K562 (cell line): ENCODE results near the gene ATAD2B. TPM values are rescaled to one million over a fixed set of nuclear protein-coding genes. Genes with fewer than 3 reads are reported as not detected.

Experiments used
- ATAC-seq: fragments of 200-7000 bp; cut with Tn5 transposase; 3 replicates; pipeline ENCODE4 v1.9.1; 2020; ENCODE audit warnings: moderate library complexity
- BruUV-seq: library from RNA; stranded (reverse); fragments of 400-500 nt; replicated peaks from 2 replicates; lab custom pipeline; 2021; lab: Mats Ljungman, UMichigan
- CTCF ChIA-PET: fragments of 300-600 bp; formaldehyde crosslinking; extraction: SDS; loops from one replicate; lab custom pipeline; 2021; ENCODE audit warnings: low intra/inter-chr PET ratio; lab: Yijun Ruan, JAX
- POLR2A ChIA-PET: fragments of 300-600, 350-650 bp; sonication (Branson Sonifier 250); formaldehyde crosslinking; extraction: SDS; loops from one replicate; lab custom pipeline; 2021; ENCODE audit warnings: antibody characterized with exemption, inconsistent platforms; lab: Yijun Ruan, JAX
- DNase-seq, 4 experiments: peaks; one replicate each; pipeline versions ENCODE4 v3.0.0 to v3.0.0-alpha.2; 2011 to 2018; ENCODE audit warnings: low spot score in 3 of 4, mixed read lengths in 3 of 4; ENCODE audit errors: extremely low read depth in 1 of 4
- FAIRE-seq: peaks from 2 replicates; lab custom pipeline; 2011; peaks lifted over from hg19 to GRCh38; lab: Jason Lieb, UNC
- H2AFZ ChIP-seq: 2 replicates; pipeline ENCODE4 v1.6.0; 2011; ENCODE audit warnings: low read depth, low read length, control low read depth, inconsistent platforms
- H3K27ac ChIP-seq: fragments of 200-600 bp; 3 replicates; pipeline ENCODE4 v1.8.0; 2011; ENCODE audit warnings: low read depth, mild to moderate bottlenecking, control low read depth, inconsistent platforms, low read length, moderate library complexity, mixed read lengths; ENCODE audit errors: extremely low read depth
- H3K27me3 ChIP-seq, 2 experiments: fragments of 300-600 bp in 1 of 2; 2 replicates in 1 of 2; 3 replicates in 1 of 2; pipeline versions ENCODE4 v1.6.0 to v1.8.0; 2011; ENCODE audit warnings: inconsistent platforms in 2 of 2, low read length in 2 of 2, mild to moderate bottlenecking in 1 of 2, mixed read lengths in 1 of 2, moderate library complexity in 1 of 2; ENCODE audit not compliant: control insufficient read depth in 2 of 2, insufficient read depth in 2 of 2
- H3K36me3 ChIP-seq: fragments of 300-600 bp; 3 replicates; pipeline ENCODE4 v1.8.0; 2011; ENCODE audit warnings: mild to moderate bottlenecking, low read length, inconsistent platforms; ENCODE audit not compliant: control insufficient read depth, insufficient read depth
- H3K4me1 ChIP-seq, 2 experiments: fragments of 200-600 bp in 1 of 2; replicated peaks in 1 of 2; 2 replicates in 1 of 2; 3 replicates in 1 of 2; pipeline versions ENCODE4 v1.5.1 to v1.8.0; 2011; ENCODE audit warnings: inconsistent platforms in 2 of 2, low read length in 2 of 2, mild to moderate bottlenecking in 1 of 2, mixed read lengths in 1 of 2, moderate library complexity in 1 of 2; ENCODE audit not compliant: control insufficient read depth in 2 of 2, insufficient read depth in 2 of 2
- H3K4me2 ChIP-seq: 2 replicates; pipeline ENCODE4 v1.6.1; 2011; ENCODE audit warnings: low read length, control low read depth, inconsistent platforms, mixed read lengths; ENCODE audit not compliant: insufficient read depth
- H3K4me3 ChIP-seq: fragments of 200-600 bp; sonication (generic), shearing (Covaris generic); 2 replicates; pipeline ENCODE4 v1.5.1; 2016; ENCODE audit warnings: control low read depth, inconsistent platforms
- H3K79me2 ChIP-seq: fragments of 200-600 bp; 3 replicates; pipeline ENCODE4 v1.8.0; 2011; ENCODE audit warnings: low read length, inconsistent platforms; ENCODE audit not compliant: control insufficient read depth, insufficient read depth
- H3K9ac ChIP-seq, 2 experiments: 2 replicates each; pipeline versions ENCODE4 v1.6.0 to v1.6.1; 2011; ENCODE audit warnings: low read depth in 2 of 2, low read length in 2 of 2, control low read depth in 1 of 2, inconsistent platforms in 1 of 2, mild to moderate bottlenecking in 1 of 2, mixed read lengths in 1 of 2; ENCODE audit not compliant: insufficient read depth in 1 of 2
- H3K9me1 ChIP-seq: one replicate; pipeline ENCODE4 v1.6.0; 2011; ENCODE audit warnings: inconsistent platforms, mild to moderate bottlenecking, low read length, moderate library complexity; ENCODE audit not compliant: control insufficient read depth, insufficient read depth
- H3K9me3 ChIP-seq: replicated peaks from 2 replicates; pipeline ENCODE4 v1.5.1; 2011; ENCODE audit warnings: low read depth, low read length, inconsistent platforms; ENCODE audit not compliant: control insufficient read depth, insufficient read depth
- H4K20me1 ChIP-seq: replicated peaks from 2 replicates; pipeline ENCODE4 v1.6.1; 2011; ENCODE audit warnings: low read length, inconsistent platforms, mixed read lengths; ENCODE audit not compliant: control insufficient read depth, insufficient read depth
- ATF7 ChIP-seq: fragments of 450-650 bp; IDR thresholded peaks from 2 replicates; pipeline ENCODE4 v1.7.1; 2014; ENCODE audit warnings: mild to moderate bottlenecking, moderate library complexity
- MAZ ChIP-seq, 2 experiments: fragments of 450-650 bp in 1 of 2; sonication (generic) in 1 of 2; formaldehyde crosslinking; IDR thresholded peaks in 1 of 2; conservative IDR thresholded peaks in 1 of 2; 2 replicates each; pipeline versions ENCODE4 v1.4.0 to v1.5.0; 2020; ENCODE audit warnings: mild to moderate bottlenecking in 1 of 2, missing genetic modification reagents in 1 of 2
- MCM2 ChIP-seq: fragments of 450-650 bp; IDR thresholded peaks from 2 replicates; pipeline ENCODE4 v1.6.1; 2017; ENCODE audit warnings: low read depth, mild to moderate bottlenecking
- MECOM ChIP-seq: fragments of 250-450 bp; sonication (Bioruptor Pico); IDR thresholded peaks from 2 replicates; pipeline ENCODE4 v1.8.0; 2022; ENCODE audit warnings: inconsistent platforms
- MEIS2 ChIP-seq: fragments of 450-650 bp; IDR thresholded peaks from 2 replicates; pipeline ENCODE4 v1.6.1; 2014; ENCODE audit warnings: mild to moderate bottlenecking; ENCODE audit not compliant: partially characterized antibody
- MYBL2 ChIP-seq, 2 experiments: fragments of 450-650 bp in 1 of 2; sonication (generic) in 1 of 2; formaldehyde crosslinking in 1 of 2; IDR thresholded peaks; 2 replicates each; pipeline versions ENCODE4 v1.6.1 to v1.8.1; 2017 to 2022; ENCODE audit warnings: borderline replicate concordance in 1 of 2, inconsistent platforms in 1 of 2, low read depth in 1 of 2, mild to moderate bottlenecking in 1 of 2, missing genetic modification reagents in 1 of 2, moderate library complexity in 1 of 2
- WGBS: fragments of 100-300 bp; shearing (Covaris generic); methylation state at CpG from one replicate; pipeline ENCODE4 v1.1.6; 2016; ENCODE audit warnings: low coverage, mixed read lengths; ENCODE audit not compliant: insufficient coverage; ENCODE audit errors: missing lambda C conversion rate; 5-methylcytosine and 5-hydroxymethylcytosine counted together
- in situ Hi-C: fragments of 300-500 bp; cut with MboI; formaldehyde crosslinking; loops from 4 replicates; pipeline ENCODE4 v1.15.0; 2018; ENCODE audit warnings: inconsistent platforms, mixed read lengths
- intact Hi-C: fragments of 100-400 bp; cut with micrococcal nuclease; formaldehyde crosslinking; loops from 2 replicates; pipeline ENCODE4 v1.14.2; 2022
- polyA plus RNA-seq, 8 experiments: library from polyadenylated mRNA; depleted of rRNA in 4 of 8; stranded (reverse) in 5 of 8; unstranded in 3 of 8; fragments of >200 nt; fragmentation: Nextera tagmentation in 2 of 8; fragmentation: Illumina TruSeq in 1 of 8; extraction: Ambion mirVana in 2 of 8; extraction: Trizol in 1 of 8; gene quantifications; 2 replicates each; pipeline versions ENCODE4 v1.2.1 to v1.2.3, GENCODE V29; 2011 to 2014; ENCODE audit warnings: inconsistent platforms in 1 of 8, missing spikeins in 1 of 8
- total RNA-seq, 7 experiments: library from RNA; depleted of rRNA in 6 of 7; stranded (reverse); fragments of >200 nt in 6 of 7; fragmentation: Illumina TruSeq in 2 of 7; extraction: Trizol in 2 of 7; gene quantifications; 2 replicates each; pipeline versions ENCODE4 v1.2.1 to v1.2.3, GENCODE V29; 2011 to 2021; ENCODE audit warnings: low replicate concordance in 1 of 7
- TF ChIP-seq, protein P1 (sequence below): sonication (generic); formaldehyde crosslinking; IDR thresholded peaks from 2 replicates; pipeline ENCODE4 v1.8.0; 2022; ENCODE audit warnings: mild to moderate bottlenecking, missing genetic modification reagents

Gene ATAD2B
- total and polyA plus RNA-seq, 9 of the 15 experiments (the other 6 are each of a cell fraction or from before 2014, with no cell fraction given), result 3.2 to 21.6 (median 11.4) TPM

DNA sequence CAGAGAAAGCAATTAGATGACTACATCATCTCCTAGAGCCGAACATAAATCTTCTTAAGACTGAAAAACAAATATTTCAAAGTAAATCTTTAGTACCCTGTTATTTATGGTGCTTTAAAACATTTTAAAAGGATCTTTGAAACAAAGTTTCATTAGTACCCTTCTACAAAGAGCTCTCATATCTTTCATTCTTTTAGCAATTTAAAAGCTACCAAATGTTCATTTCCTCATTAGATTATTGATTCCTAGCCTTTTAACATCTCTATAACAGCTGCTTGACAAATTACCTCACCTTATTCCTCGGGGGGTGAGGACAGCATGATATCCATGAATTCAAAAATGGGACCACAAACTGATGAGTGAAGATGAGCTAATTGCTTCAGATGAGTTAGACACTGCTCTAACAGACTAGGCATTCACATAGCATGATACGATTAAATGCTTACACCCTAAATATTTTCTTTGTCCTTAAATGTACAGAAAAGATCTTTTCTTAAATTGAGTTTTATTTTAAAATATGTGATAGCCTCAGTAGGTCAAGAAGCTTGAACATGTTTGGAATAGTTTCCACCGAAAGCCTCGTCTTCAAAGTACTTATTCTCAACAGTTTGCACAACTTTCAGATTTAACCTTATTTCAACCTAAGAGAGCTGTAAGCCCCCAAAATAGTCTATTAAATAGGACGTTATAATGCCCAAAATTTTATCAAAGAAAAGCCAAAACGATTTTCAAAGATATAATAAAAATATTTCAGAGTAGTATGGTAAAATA, 2.1 kb downstream of the ATAD2B start:
- no peaks in the 10 kb centered on the region for H3K27me3 ChIP-seq
- peaks cover 4% of the 10 kb centered on the region; the same call in 1 of the 3 replicates for H3K36me3 ChIP-seq
- peak overlapping the region; percentile 86 for H3K4me3 ChIP-seq
- intact Hi-C loops, result loop anchor here (5.0 kb wide), 1 partner anchor 97 kb away; no protein-coding TSS in a partner anchor
- TF ChIP-seq MAZ (CRISPR knock-in tag; conservative IDR thresholded peaks at IDR 0.05 in 1 of 2, IDR thresholded peaks at IDR 0.05 in 1 of 2) (0 out of 4 replicates have a peak, but pooled peaks of 1 of the 2 experiments have one; percentile 11), ATF7 (0 out of 2 replicates have a peak, but pooled peaks have one; percentile 22), MEIS2 (peak; percentile 25), MCM2 (no peak), MYBL2 (IDR thresholded peaks at IDR 0.05; ENCODE audit: low read depth) (peak; percentile 56; the same call in 1 of the 2 replicates), MYBL2 (CRISPR knock-in tag; IDR thresholded peaks at IDR 0.05; ENCODE audit: borderline replicate concordance) (no peak), MECOM (0 out of 2 replicates have a peak, but pooled peaks have one; percentile 49)
- TF ChIP-seq, protein P1, sequence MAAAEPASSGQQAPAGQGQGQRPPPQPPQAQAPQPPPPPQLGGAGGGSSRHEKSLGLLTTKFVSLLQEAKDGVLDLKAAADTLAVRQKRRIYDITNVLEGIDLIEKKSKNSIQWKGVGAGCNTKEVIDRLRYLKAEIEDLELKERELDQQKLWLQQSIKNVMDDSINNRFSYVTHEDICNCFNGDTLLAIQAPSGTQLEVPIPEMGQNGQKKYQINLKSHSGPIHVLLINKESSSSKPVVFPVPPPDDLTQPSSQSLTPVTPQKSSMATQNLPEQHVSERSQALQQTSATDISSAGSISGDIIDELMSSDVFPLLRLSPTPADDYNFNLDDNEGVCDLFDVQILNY (CRISPR knock-in tag), result no peak
- TF ChIP-seq, all 486 proteins: peak for 5
- ATAC-seq, result peak; percentile 7; the same call in 1 of the 3 replicates
- ChIA-PET CTCF (interaction anchor here (2.8 kb wide), 1 partner anchor 160 kb away, joined by 10 read pairs; the partner anchor contains the start of gene TP53I3), POLR2A (interaction anchor here (0.6 to 3.0 kb wide), 11 partner anchors 10 to 206 kb away, joined by 3 to 15 read pairs (median 4); partner anchors contain the start of genes SF3B6, TP53I3 and UBXN2A)
- Histone ChIP-seq H3K79me2 (peaks cover 88% of the 10 kb centered on the region), H3K4me2 (peak overlapping the region; percentile 97), H2AFZ (no peak overlapping the region), H3K27ac (peak overlapping the region; percentile 96; the same call in 1 of the 3 replicates), H3K9me1 (no peaks in the 10 kb centered on the region), H4K20me1 (no peaks in the 10 kb centered on the region), H3K9me3 (no peaks in the 10 kb centered on the region; the same call in 1 of the 2 replicates), H3K9ac (peak overlapping the region in 1 of 2 experiments; percentile 94; a peak in 2 of 4 replicates), H3K4me1 (peaks cover 3 to 21% of the 10 kb centered on the region in 2 experiments; a peak in 3 of 5 replicates)
- peak in 1 of 4 experiments; percentile 35 for DNase-seq
- in situ Hi-C loops, result no loop called here
- BruUV-seq, result no TSS peak
- FAIRE-seq, result peak; percentile 60
- 9% methylated on average over 7 of the region's 7 CpGs for WGBS
